ENCODE results near the gene AP5S1. TPM values are rescaled to one million over a fixed set of nuclear protein-coding genes. Genes with fewer than 3 reads are reported as not detected.

AP5S1 gene
- total and polyA plus RNA-seq, 2 of the 13 experiments (the other 11 are each of a cell fraction or from before 2014, with no cell fraction given) = 7.9 to 23.2 TPM

DNA sequence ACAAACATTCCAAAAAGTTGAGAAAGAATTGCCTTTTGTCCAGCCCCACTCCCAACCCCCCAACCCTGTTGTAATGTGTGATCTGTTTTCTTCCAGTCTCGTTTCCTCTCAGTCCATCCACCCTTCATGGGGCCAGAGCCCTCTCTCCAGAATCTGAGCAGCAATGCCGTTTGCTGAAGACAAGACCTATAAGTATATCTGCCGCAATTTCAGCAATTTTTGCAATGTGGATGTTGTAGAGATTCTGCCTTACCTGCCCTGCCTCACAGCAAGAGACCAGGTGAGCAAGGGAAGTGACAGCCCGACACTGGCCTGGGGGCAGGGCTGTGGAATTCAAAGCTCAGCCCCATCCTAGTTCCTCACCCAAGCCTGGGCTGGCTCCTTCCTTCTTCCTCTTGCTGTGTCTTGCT is 34.1 kb downstream of the AP5S1 start:
- intact Hi-C loops (cut with micrococcal nuclease; ENCODE audit: unreplicated experiment) = no loop called here
- no peak for FAIRE-seq
- TF ChIP-seq BRCA1 (CRISPR knock-in tag; IDR thresholded peaks at IDR 0.05) (no peak), ISL2 (CRISPR knock-in tag; IDR thresholded peaks at IDR 0.05) (0 out of 2 replicates have a peak, but pooled peaks have one; percentile 20), SOX13 (IDR thresholded peaks at IDR 0.05) (no peak), SOX13 (CRISPR knock-in tag; conservative IDR thresholded peaks at IDR 0.05 in 1 of 2, IDR thresholded peaks at IDR 0.05 in 1 of 2) (peak in 1 of 2 experiments; percentile 60; a peak in 2 of 4 replicates), U2AF2 (IDR thresholded peaks at IDR 0.05; ENCODE audit: low read depth, low read length) (0 out of 2 replicates have a peak, but pooled peaks have one; percentile 28), KDM2A (CRISPR knock-in tag; IDR thresholded peaks at IDR 0.05; ENCODE audit: borderline replicate concordance, low read depth) (peak; percentile 10; the same call in 1 of the 2 replicates), XRCC5 (optimal IDR thresholded peaks at IDR 0.05; ENCODE audit: low read length) (peak; percentile 8), ZNF563 (CRISPR knock-in tag; IDR thresholded peaks at IDR 0.05) (0 out of 2 replicates have a peak, but pooled peaks have one; percentile 48), ZNF224 (CRISPR knock-in tag; IDR thresholded peaks at IDR 0.05) (0 out of 2 replicates have a peak, but pooled peaks have one; percentile 32), TBX2 (CRISPR knock-in tag; IDR thresholded peaks at IDR 0.05; ENCODE audit: borderline replicate concordance) (0 out of 2 replicates have a peak, but pooled peaks have one; percentile 7), POLR2G (IDR thresholded peaks at IDR 0.05; ENCODE audit: low read depth, low read length) (peak; percentile 51; the same call in 1 of the 2 replicates), EP300 (IDR thresholded peaks at IDR 0.05; ENCODE audit: low read depth in 2 of 2, low read length in 2 of 2) (peak in 1 of 2 experiments; percentile 31; a peak in 1 of 4 replicates), EP300 (CRISPR knock-in tag; IDR thresholded peaks at IDR 0.05; ENCODE audit: borderline replicate concordance) (no peak), KLF12 (CRISPR knock-in tag; IDR thresholded peaks at IDR 0.05; ENCODE audit: borderline replicate concordance) (no peak), SOX5 (CRISPR knock-in tag; IDR thresholded peaks at IDR 0.05; ENCODE audit: borderline replicate concordance) (peak; percentile 25; the same call in 1 of the 2 replicates), TCF7 (IDR thresholded peaks at IDR 0.05; ENCODE audit: low read depth) (0 out of 2 replicates have a peak, but pooled peaks have one; percentile 30), POLR2AphosphoS5 (IDR thresholded peaks at IDR 0.05; ENCODE audit: low read depth, low read length) (peak; percentile 39; the same call in 1 of the 2 replicates), ZNF121 (CRISPR knock-in tag; IDR thresholded peaks at IDR 0.05) (no peak), NRL (CRISPR knock-in tag; IDR thresholded peaks at IDR 0.05; ENCODE audit: borderline replicate concordance) (peak; percentile 68; the same call in 1 of the 2 replicates), TRIM24 (CRISPR knock-in tag; IDR thresholded peaks at IDR 0.05) (no peak), ZUFSP (CRISPR knock-in tag; IDR thresholded peaks at IDR 0.05; ENCODE audit: borderline replicate concordance) (no peak)
- TF ChIP-seq, protein P1, sequence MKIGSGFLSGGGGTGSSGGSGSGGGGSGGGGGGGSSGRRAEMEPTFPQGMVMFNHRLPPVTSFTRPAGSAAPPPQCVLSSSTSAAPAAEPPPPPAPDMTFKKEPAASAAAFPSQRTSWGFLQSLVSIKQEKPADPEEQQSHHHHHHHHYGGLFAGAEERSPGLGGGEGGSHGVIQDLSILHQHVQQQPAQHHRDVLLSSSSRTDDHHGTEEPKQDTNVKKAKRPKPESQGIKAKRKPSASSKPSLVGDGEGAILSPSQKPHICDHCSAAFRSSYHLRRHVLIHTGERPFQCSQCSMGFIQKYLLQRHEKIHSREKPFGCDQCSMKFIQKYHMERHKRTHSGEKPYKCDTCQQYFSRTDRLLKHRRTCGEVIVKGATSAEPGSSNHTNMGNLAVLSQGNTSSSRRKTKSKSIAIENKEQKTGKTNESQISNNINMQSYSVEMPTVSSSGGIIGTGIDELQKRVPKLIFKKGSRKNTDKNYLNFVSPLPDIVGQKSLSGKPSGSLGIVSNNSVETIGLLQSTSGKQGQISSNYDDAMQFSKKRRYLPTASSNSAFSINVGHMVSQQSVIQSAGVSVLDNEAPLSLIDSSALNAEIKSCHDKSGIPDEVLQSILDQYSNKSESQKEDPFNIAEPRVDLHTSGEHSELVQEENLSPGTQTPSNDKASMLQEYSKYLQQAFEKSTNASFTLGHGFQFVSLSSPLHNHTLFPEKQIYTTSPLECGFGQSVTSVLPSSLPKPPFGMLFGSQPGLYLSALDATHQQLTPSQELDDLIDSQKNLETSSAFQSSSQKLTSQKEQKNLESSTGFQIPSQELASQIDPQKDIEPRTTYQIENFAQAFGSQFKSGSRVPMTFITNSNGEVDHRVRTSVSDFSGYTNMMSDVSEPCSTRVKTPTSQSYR (CRISPR knock-in tag; IDR thresholded peaks at IDR 0.05; ENCODE audit: borderline replicate concordance) = peak; percentile 52; the same call in 1 of the 2 replicates

More for the DNA sequence above, 34.1 kb downstream of the AP5S1 start:
- no peak overlapping the region for H3K4me2 ChIP-seq (ENCODE audit: low read depth, low read length)
- H3K4me3 ChIP-seq (replicated peaks in 1 of 3; ENCODE audit: insufficient read depth in 1 of 3, low read depth in 2 of 3, low read length in 3 of 3) = no peak overlapping the region
- DNase-seq (ENCODE audit: low spot score) (peak; percentile 70), ATAC-seq (peak; percentile 65)
- 70% methylated on average over 4 of the region's 4 CpGs for WGBS (ENCODE audit: low lambda C conversion rate)
- H4K20me1 ChIP-seq (ENCODE audit: insufficient read depth, low read length) = no peaks in the 10 kb centered on the region
- H2AFZ ChIP-seq (ENCODE audit: low read length) = no peak overlapping the region
- H3K27me3 ChIP-seq (ENCODE audit: control insufficient read depth in 1 of 2, insufficient read depth in 2 of 2, low read length in 2 of 2) = no peaks in the 10 kb centered on the region
- POLR2A ChIA-PET = interaction anchor here (0.6 to 2.9 kb wide), 10 partner anchors 7 to 86 kb away, joined by 3 to 12 read pairs (median 5); partner anchors contain the start of genes AP5S1, CENPB and MAVS
- peaks cover 24% of the 10 kb centered on the region for H3K4me1 ChIP-seq (ENCODE audit: insufficient read depth, low read length)
- no peak overlapping the region for H3K9ac ChIP-seq (ENCODE audit: insufficient read depth, low read depth, low read length)
- peak overlapping the region; percentile 22 for H3K27ac ChIP-seq (ENCODE audit: extremely low read length, insufficient read depth, low read length)
- in situ Hi-C loops (cut with HindIII; ENCODE audit: extremely low pct_ligation_motif_present, low pct_unique_long_range_greater_than_20kb) = no loop called here
- H3K36me3 ChIP-seq (replicated peaks in 1 of 2; ENCODE audit: control insufficient read depth in 1 of 2, insufficient read depth in 2 of 2, low read length in 2 of 2) = peaks cover 20 to 29% of the 10 kb centered on the region in 2 experiments
- no peaks in the 10 kb centered on the region for H3K9me3 ChIP-seq (ENCODE audit: low read length)
- H3K79me2 ChIP-seq (ENCODE audit: insufficient read depth, low read length) = no peaks in the 10 kb centered on the region
- no TSS peak for BruUV-seq (replicated peaks)
- CTCF ChIA-PET (ENCODE audit: low intra/inter-chr PET ratio, low total read pairs) = interaction anchor here (1.1 to 3.0 kb wide), 6 partner anchors 8 to 138 kb away, joined by 4 to 49 read pairs (median 7); partner anchors contain the start of genes AP5S1, CENPB and MAVS

All from HepG2 (cell line).